Measurements from ENCODE around the gene EIF2B5. TPM values are rescaled to one million over a fixed set of nuclear protein-coding genes. Genes with fewer than 3 reads are reported as not detected.

EIF2B5 gene
- total RNA-seq, 4 donors from 2014 or later: 28.8 to 51.0 (median 36.5) TPM

DNA sequence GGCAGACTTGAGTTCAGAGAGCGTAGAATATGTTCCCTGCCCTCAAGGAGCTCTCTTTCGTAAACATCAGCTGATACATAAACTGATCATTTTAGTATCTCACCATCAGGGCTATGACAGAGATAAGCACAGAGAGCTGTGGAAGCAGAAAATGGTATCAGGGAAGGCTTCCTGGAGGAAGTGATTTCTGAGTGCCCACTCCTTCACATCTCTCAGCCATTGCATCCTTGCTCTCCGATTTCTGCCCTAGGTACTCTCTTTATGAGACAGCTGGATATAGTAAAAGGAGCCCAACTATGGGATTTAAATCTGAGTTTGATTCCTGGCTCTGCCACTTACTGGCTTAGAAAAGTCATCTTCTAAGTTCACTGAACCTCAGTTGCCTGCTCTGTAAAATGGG lies 30.4 kb downstream of the EIF2B5 start:
- Histone ChIP-seq H3K27ac (no peak overlapping the region), H3K27me3 (no peaks in the 10 kb centered on the region), H3K4me3 (no peak overlapping the region), H3K4me1 (peaks cover 0 to 35% (median 11%) of the 10 kb centered on the region in 4 donors), H3K36me3 (peaks cover 3 to 71% (median 29%) of the 10 kb centered on the region in 3 donors), H3K9me3 (no peaks in the 10 kb centered on the region)
- WGBS, 2 donors: 95 to 97% methylated on average over 3 of the region's 3 CpGs
- DNase-seq (ENCODE audit: low spot score in 2 of 2): no peak
- TF ChIP-seq POLR2A (IDR thresholded peaks at IDR 0.05) (no peak), EP300 (IDR thresholded peaks at IDR 0.05) (no peak)
- TF ChIP-seq, protein P1, sequence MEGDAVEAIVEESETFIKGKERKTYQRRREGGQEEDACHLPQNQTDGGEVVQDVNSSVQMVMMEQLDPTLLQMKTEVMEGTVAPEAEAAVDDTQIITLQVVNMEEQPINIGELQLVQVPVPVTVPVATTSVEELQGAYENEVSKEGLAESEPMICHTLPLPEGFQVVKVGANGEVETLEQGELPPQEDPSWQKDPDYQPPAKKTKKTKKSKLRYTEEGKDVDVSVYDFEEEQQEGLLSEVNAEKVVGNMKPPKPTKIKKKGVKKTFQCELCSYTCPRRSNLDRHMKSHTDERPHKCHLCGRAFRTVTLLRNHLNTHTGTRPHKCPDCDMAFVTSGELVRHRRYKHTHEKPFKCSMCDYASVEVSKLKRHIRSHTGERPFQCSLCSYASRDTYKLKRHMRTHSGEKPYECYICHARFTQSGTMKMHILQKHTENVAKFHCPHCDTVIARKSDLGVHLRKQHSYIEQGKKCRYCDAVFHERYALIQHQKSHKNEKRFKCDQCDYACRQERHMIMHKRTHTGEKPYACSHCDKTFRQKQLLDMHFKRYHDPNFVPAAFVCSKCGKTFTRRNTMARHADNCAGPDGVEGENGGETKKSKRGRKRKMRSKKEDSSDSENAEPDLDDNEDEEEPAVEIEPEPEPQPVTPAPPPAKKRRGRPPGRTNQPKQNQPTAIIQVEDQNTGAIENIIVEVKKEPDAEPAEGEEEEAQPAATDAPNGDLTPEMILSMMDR (IDR thresholded peaks at IDR 0.05): no peak

DNA sequence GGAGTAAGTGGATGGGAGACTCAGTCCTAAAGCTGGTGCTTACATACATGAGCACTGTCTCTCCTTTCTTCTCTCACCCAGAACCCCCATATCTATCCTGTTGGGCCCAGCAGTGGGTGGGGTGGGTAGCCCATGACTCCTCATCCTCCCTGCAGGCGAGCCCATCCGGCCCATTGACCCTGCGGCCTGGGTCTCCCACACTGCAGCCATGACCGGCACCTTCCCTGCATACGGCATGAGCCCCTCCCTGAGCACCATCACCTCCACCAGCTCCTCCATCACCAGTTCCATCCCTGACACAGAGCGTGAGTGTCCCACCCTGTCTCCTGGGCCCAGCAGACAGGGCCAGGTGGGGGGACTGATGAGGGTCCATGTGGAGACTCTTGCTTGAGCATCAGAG lies 31.5 kb downstream of the EIF2B5 start:
- 84 to 97% methylated on average over 6 of the region's 6 CpGs for WGBS, 2 donors

DNA sequence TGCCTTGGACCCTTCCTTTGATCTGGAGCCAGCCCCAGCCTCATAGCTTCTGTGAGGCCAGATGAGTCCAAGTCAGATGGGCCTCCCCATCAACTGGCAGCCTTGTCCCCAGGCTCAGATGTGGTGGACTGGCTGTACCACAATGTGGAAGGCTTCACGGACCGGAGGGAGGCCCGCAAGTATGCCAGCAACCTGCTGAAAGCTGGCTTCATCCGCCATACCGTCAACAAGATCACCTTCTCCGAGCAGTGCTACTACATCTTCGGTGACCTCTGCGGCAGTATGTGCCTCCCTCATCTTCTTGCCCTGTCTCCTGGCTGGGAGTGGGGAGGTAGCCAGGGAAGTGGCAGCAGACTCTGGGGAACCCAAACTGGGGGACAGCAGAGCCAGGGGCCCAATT lies 32.6 kb downstream of the EIF2B5 start:
- Histone ChIP-seq H3K9me3 (no peaks in the 10 kb centered on the region), H3K4me3 (no peak overlapping the region), H3K27me3 (no peaks in the 10 kb centered on the region), H3K4me1 (peaks cover 0 to 12% (median under 1%) of the 10 kb centered on the region in 4 donors), H3K27ac (no peak overlapping the region), H3K36me3 (peaks cover 3 to 93% (median 41%) of the 10 kb centered on the region in 3 donors)
- 95 to 97% methylated on average over 5 to 8 of the region's 8 CpGs for WGBS, 2 donors
- no peak for DNase-seq (ENCODE audit: low spot score in 2 of 2)
- TF ChIP-seq EP300 (IDR thresholded peaks at IDR 0.05): no peak
- no peak for TF ChIP-seq POLR2A (IDR thresholded peaks at IDR 0.05)
- TF ChIP-seq, protein P1 (IDR thresholded peaks at IDR 0.05): no peak

More for the DNA sequence above, 31.5 kb downstream of the EIF2B5 start:
- no peaks in the 10 kb centered on the region for H3K9me3 ChIP-seq
- H3K36me3 ChIP-seq: peaks cover 3 to 83% (median 40%) of the 10 kb centered on the region in 3 donors
- DNase-seq (ENCODE audit: low spot score in 2 of 2): no peak
- peaks cover 0 to 23% (median 2%) of the 10 kb centered on the region in 4 donors for H3K4me1 ChIP-seq
- no peak overlapping the region for H3K4me3 ChIP-seq
- no peaks in the 10 kb centered on the region for H3K27me3 ChIP-seq
- no peak for TF ChIP-seq POLR2A (IDR thresholded peaks at IDR 0.05)
- TF ChIP-seq, protein P1 (IDR thresholded peaks at IDR 0.05): no peak
- no peak for TF ChIP-seq EP300 (IDR thresholded peaks at IDR 0.05)
- no peak overlapping the region for H3K27ac ChIP-seq

DNA sequence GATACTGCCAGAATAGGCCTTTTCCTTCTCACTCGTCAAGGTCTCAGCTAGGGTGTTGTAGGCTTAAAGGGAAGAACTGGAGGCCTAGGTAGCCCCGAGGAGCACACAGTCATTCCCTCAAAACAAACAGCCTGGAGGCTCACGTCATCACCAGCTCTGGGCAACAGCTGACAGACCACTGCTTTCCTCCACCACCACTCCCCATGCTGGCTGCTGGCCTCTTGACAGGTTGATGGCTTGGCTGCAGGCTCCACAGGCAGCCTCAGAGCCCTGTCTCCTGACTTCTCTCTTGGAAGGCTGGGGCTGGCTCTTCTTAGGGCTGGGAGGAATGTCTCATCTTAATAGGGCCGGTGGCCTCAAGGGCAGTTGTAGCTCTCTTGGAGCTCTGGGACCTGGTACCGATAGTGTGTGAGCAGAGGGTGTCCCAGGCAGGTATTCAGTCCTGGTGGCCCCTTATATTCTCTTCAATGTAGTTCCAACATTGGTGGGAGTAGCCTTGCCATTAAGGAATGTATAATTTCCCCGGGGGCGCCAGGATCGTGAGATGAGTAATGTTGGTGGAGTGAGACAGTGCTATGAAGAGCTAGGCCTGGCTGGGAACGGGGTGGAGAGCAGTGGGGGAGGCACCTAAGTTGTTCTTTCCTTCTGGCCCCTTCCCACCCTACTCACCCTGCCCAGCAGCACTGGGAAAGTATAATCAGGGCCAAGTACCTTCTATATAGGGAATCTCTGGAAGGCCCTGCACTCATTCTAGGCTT lies 33.4 kb downstream of the EIF2B5 start:
- H3K27ac ChIP-seq: no peak overlapping the region
- no peak overlapping the region for H3K4me3 ChIP-seq
- TF ChIP-seq POLR2A (IDR thresholded peaks at IDR 0.05) (no peak), EP300 (IDR thresholded peaks at IDR 0.05) (no peak)
- TF ChIP-seq, protein P1 (IDR thresholded peaks at IDR 0.05): no peak
- H3K9me3 ChIP-seq: no peaks in the 10 kb centered on the region
- 69 to 74% methylated on average over 8 to 9 of the region's 9 CpGs for WGBS, 2 donors
- H3K27me3 ChIP-seq: no peaks in the 10 kb centered on the region
- no peak for DNase-seq (ENCODE audit: low spot score in 2 of 2)
- peaks cover 0 to 8% (median 0%) of the 10 kb centered on the region in 4 donors for H3K4me1 ChIP-seq
- peaks cover 3 to 92% (median 41%) of the 10 kb centered on the region in 3 donors for H3K36me3 ChIP-seq
